HepG2 (cell line): Measurements from ENCODE around the gene TEX30. TPM values are rescaled to one million over a fixed set of nuclear protein-coding genes. Genes with fewer than 3 reads are reported as not detected.
A peak's percentile ranks its signal among the peaks of the same experiment; 100 is the strongest.

Experiments
- HMGXB4 ChIP-seq, 2 experiments: sonication (generic) in 1 of 2; formaldehyde crosslinking in 1 of 2; IDR thresholded peaks; 2 replicates each; pipeline versions ENCODE4 v1.4.0 to v1.6.1; 2018 to 2020; ENCODE audit warnings: missing genetic modification reagents in 2 of 2, borderline replicate concordance in 1 of 2, low read depth in 1 of 2, mild to moderate bottlenecking in 1 of 2, missing biosample characterization in 1 of 2
- KDM5B ChIP-seq: sonication (generic); formaldehyde crosslinking; IDR thresholded peaks from 2 replicates; pipeline ENCODE4 v1.4.0; 2020; ENCODE audit warnings: missing genetic modification reagents, mild to moderate bottlenecking, borderline replicate concordance
- MAFF ChIP-seq: IDR thresholded peaks from 2 replicates; pipeline ENCODE4 v1.6.1; 2011; ENCODE audit warnings: low read depth, low read length, improper control_type of control experiment
- MXD3 ChIP-seq: IDR thresholded peaks from 2 replicates; pipeline ENCODE4 v1.6.1; 2016; ENCODE audit warnings: mild to moderate bottlenecking, missing biosample characterization, missing genetic modification reagents
- NFE2 ChIP-seq: sonication (generic); formaldehyde crosslinking; IDR thresholded peaks from 2 replicates; pipeline ENCODE4 v1.4.0; 2020; ENCODE audit warnings: missing genetic modification reagents
- NR3C1 ChIP-seq: sonication (generic); formaldehyde crosslinking; IDR thresholded peaks from 2 replicates; pipeline ENCODE4 v1.4.0; 2020; ENCODE audit warnings: missing genetic modification reagents
- SOX13 ChIP-seq, 3 experiments: fragments of 450-650 bp in 1 of 3; sonication (generic) in 1 of 3; formaldehyde crosslinking in 1 of 3; IDR thresholded peaks in 2 of 3; conservative IDR thresholded peaks in 1 of 3; 2 replicates each; pipeline versions ENCODE4 v1.5.0 to v1.6.1; 2016 to 2020; ENCODE audit warnings: antibody characterized with exemption in 1 of 3, mild to moderate bottlenecking in 1 of 3, missing compliant biosample characterization in 1 of 3, missing genetic modification reagents in 1 of 3, moderate library complexity in 1 of 3
- SP4 ChIP-seq: sonication (generic); formaldehyde crosslinking; IDR thresholded peaks from 2 replicates; pipeline ENCODE4 v1.8.1; 2023; ENCODE audit warnings: mild to moderate bottlenecking, missing genetic modification reagents
- ZHX2 ChIP-seq, 2 experiments: sonication (generic) in 1 of 2; formaldehyde crosslinking in 1 of 2; IDR thresholded peaks; 2 replicates each; pipeline versions ENCODE4 v1.6.1 to v1.9.0; 2014 to 2022; ENCODE audit warnings: antibody characterized with exemption in 1 of 2, borderline replicate concordance in 1 of 2, inconsistent platforms in 1 of 2, low read depth in 1 of 2, missing genetic modification reagents in 1 of 2
- ZNF18 ChIP-seq: sonication (generic); formaldehyde crosslinking; IDR thresholded peaks from 2 replicates; pipeline ENCODE4 v1.8.0; 2022; ENCODE audit warnings: mild to moderate bottlenecking, missing genetic modification reagents; ENCODE audit not compliant: insufficient replicate concordance
- ZNF180 ChIP-seq: sonication (generic); formaldehyde crosslinking; IDR thresholded peaks from 2 replicates; pipeline ENCODE4 v1.4.0; 2020; ENCODE audit warnings: low read depth, missing genetic modification reagents, borderline replicate concordance
- ZNF431 ChIP-seq: sonication (generic); formaldehyde crosslinking; IDR thresholded peaks from 2 replicates; pipeline ENCODE4 v1.9.0; 2022; ENCODE audit warnings: missing genetic modification reagents, low read depth, mild to moderate bottlenecking, borderline replicate concordance
- polyA plus RNA-seq, 8 experiments: library from polyadenylated mRNA; depleted of rRNA in 3 of 8; stranded (reverse) in 7 of 8; unstranded in 1 of 8; fragments of >200 nt; fragmentation: Illumina TruSeq in 4 of 8; extraction: Trizol in 4 of 8; gene quantifications; 2 replicates each; pipeline versions ENCODE4 v1.2.1 to v1.2.3, GENCODE V29; 2011 to 2016; ENCODE audit warnings: low read depth in 4 of 8, missing spikeins in 1 of 8, mixed read lengths in 1 of 8; ENCODE audit not compliant: insufficient read depth in 1 of 8
- total RNA-seq, 5 experiments: library from RNA; depleted of rRNA; stranded (reverse); fragments of >200 nt; fragmentation: Illumina TruSeq; extraction: Trizol; gene quantifications; 2 replicates each; pipeline ENCODE4 v1.2.3, GENCODE V29; 2016; ENCODE audit warnings: low read depth in 1 of 5

TEX30 gene
- total and polyA plus RNA-seq, 2 of the 13 experiments (the other 11 are each of a cell fraction or from before 2014, with no cell fraction given), result 0.60 to 1.2 TPM

- TF ChIP-seq MXD3 (CRISPR knock-in tag) (0 out of 2 replicates have a peak, but pooled peaks have one; percentile 21), SP4 (CRISPR knock-in tag) (0 out of 2 replicates have a peak, but pooled peaks have one; percentile 30), NR3C1 (no peak), ZNF18 (no peak), ZNF431 (CRISPR knock-in tag) (no peak; the same call in 1 of the 2 replicates), KDM5B (CRISPR knock-in tag) (peak; percentile 70; the same call in 1 of the 2 replicates), NFE2 (CRISPR knock-in tag) (no peak), ZNF180 (CRISPR knock-in tag) (no peak), HMGXB4 (CRISPR knock-in tag; IDR thresholded peaks at IDR 0.05; ENCODE audit: borderline replicate concordance in 1 of 2, low read depth in 1 of 2) (peak; percentile 62 to 79; a peak in 3 of 4 replicates), SOX13 (IDR thresholded peaks at IDR 0.05) (no peak), SOX13 (CRISPR knock-in tag; conservative IDR thresholded peaks at IDR 0.05 in 1 of 2, IDR thresholded peaks at IDR 0.05 in 1 of 2) (peak in 1 of 2 experiments; percentile 17; a peak in 1 of 4 replicates), MAFF (no peak), ZHX2 (IDR thresholded peaks at IDR 0.05; ENCODE audit: low read depth) (no peak), ZHX2 (CRISPR knock-in tag; IDR thresholded peaks at IDR 0.05; ENCODE audit: borderline replicate concordance) (0 out of 2 replicates have a peak, but pooled peaks have one; percentile 10)
These were observed 25.2 kb upstream of the TEX30 start, which contains the start of the genes BIVM and POGLUT2 (continued) for GRCh38 chr13:102798581-102799425.
